GM18526 (cell line): Measurements from ENCODE around the gene DAPK1.

Experiments used
- POLR2A ChIP-seq: IDR thresholded peaks from 3 replicates; pipeline ENCODE4 v1.6.1; 2011; ENCODE audit not compliant: insufficient read length; ENCODE audit errors: extremely low read depth

Gene DAPK1

DNA sequence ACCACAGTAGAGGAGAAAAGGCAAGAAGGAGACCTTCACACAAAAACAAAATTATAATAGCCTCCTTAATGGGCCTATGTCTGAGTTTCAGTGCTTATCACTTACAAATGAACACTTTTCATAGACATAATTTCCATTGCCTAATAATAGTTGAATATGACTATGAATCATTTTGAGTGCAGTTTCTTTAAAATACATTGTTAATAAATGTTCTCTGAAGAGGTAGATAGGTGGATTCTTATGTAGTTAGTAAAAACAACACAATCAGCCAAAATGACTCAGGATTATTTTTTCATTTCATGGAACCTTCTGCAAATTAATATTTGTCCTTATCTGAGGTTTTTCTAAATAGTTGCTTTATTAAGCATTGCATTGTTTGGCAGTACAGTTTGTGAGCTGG, 45.6 kb downstream of the DAPK1 start:
- no peak for TF ChIP-seq POLR2A

DNA sequence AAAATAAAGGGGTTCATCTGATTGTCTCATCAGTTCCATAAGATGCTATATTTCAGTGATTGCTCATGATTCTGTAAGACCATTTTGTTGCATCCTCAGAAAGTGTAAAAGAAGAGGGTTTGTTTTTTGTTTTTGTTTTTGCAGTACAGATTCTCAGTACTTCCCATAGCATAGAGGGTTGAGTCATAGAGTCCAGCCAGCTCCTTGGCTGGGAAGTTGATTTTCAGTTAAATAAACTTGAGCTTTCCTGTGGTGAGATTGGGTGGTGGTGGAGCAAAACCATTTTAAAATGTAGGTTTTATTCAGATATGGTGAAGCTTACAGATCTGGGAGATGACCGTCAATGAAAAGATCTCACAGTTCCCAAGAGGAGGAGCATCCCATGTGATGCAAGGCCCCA, 48.2 kb downstream of the DAPK1 start:
- no peak for TF ChIP-seq POLR2A

DNA sequence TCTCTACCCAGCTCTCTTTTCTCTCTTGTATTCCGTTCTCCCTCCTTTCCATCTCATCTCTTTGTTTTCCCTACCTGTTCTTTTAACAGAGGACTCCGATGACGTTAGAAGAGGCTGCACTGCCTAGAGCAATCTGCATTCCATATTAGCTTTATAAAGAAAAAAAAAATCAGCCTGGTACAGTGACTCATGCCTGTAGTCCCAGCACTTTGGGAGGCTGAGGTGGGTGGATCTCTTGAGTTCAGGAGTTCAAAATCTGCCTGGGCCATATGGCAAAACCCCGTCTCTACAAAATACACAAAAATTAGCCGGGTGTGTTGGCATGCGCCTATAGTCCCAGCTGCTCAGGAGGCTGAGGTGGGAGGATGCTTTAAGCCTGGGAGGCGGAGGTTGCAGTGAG, 49.0 kb downstream of the DAPK1 start:
- TF ChIP-seq POLR2A, result no peak

DNA sequence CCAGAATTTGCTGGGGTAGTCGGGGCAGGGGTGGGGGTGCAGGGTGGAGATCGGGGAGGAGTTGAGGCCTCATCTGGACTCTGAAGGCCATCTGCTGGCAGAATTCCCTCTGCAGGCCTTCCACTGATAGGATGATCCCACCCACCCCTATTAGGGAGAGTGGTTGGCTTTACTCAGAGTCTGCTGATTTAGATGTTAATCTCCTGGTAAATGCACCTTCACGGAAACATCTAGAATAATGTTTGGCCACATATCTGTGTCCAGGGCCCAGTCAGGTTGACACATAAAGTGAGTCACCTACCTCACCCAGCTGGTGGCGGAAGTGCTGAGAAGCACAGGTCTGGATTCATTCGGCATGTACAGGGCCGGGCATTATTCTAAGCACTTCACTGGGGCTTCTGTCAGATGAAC, 50.0 kb downstream of the DAPK1 start:
- no peak for TF ChIP-seq POLR2A

- no peak for TF ChIP-seq POLR2A
Measured at GRCh38 chr9:87548159-87548558, 50.5 kb downstream of the DAPK1 start.

DNA sequence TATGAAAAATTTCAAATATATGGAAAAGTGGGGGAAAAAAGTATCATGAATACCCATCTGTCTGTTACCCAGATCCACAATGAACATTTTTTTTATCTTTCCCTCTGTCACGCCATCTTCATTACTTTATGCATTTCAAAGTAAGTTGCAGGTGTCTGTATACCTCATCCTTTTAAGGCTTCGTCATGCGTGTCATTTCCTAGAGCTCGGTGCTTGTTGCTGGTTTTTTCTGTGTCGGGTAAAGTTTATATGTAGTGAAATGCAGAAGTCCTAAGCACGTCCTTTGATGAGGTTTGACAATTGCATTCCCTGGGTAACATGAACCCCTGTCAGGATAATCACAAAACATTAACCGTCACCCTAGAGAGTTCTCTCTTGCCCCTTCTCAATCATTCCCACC, 52.1 kb downstream of the DAPK1 start:
- TF ChIP-seq POLR2A, result no peak

- TF ChIP-seq POLR2A, result no peak
Measured at GRCh38 chr9:87550253-87550954, 52.7 kb downstream of the DAPK1 start.

- no peak for TF ChIP-seq POLR2A
Measured at GRCh38 chr9:87551772-87552217, 54.1 kb downstream of the DAPK1 start.

DNA sequence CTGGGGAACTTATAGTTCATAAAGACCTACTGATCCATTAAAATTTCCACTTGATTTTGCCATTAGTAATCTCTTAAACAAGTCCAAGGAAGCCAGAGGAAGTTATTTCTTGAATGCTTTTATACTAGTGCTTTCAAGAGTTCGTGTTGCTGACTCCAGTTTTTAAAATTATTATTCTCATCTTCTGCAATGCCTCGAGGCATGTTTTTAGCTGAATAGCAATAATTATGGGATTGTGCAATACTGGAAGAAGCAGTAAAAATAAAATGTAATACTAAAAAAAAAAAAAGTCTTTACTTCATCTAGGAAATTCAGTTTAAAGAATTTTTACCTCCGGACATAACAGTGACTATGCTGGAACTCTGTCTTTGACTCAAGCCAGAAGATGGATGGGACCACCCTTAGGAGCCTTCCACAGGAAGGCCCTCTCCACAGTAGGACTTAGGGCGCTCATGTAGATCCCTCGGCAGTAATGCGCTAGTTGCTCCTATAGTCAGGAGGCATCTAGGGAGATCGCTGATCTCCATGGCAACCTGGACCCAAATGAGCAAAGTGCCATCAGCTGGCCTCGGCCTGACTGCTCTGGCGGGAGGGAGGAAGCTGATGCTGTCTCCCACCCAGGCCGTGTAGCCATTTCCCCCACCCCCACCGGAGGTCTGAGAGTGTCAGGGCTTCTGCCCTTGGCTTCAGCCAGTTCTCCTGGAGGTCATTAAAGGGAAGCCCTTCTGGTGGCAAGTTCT, 56.7 kb downstream of the DAPK1 start:
- TF ChIP-seq POLR2A, result no peak

GRCh38 chr9:87554976-87555375, 57.3 kb downstream of the DAPK1 start:
- no peak for TF ChIP-seq POLR2A

- TF ChIP-seq POLR2A, result no peak
Measured at GRCh38 chr9:87556039-87556438, 58.4 kb downstream of the DAPK1 start.

DNA sequence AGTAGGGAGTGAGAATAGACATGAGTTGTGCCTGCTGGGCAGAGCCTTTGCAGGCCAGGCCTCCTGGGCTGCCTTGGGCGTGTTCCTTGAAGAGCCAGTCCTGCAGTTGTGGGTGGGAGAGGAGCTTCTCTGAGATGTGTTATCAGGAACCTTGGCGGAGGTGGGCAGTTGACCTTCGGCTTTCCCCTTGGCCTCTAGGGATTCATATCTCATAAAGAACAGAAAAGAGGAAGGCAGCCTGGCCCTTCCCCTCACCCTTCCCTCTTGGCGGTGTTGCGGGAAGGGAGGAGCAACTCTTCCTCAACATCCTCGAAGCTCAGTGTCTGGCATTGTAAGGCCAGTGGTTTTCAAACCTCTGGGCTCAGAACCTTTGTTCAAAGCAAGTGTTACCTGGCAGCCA, 59.2 kb downstream of the DAPK1 start:
- TF ChIP-seq POLR2A, result no peak

GRCh38 chr9:87557996-87558395, 60.3 kb downstream of the DAPK1 start:
- TF ChIP-seq POLR2A, result no peak

DNA sequence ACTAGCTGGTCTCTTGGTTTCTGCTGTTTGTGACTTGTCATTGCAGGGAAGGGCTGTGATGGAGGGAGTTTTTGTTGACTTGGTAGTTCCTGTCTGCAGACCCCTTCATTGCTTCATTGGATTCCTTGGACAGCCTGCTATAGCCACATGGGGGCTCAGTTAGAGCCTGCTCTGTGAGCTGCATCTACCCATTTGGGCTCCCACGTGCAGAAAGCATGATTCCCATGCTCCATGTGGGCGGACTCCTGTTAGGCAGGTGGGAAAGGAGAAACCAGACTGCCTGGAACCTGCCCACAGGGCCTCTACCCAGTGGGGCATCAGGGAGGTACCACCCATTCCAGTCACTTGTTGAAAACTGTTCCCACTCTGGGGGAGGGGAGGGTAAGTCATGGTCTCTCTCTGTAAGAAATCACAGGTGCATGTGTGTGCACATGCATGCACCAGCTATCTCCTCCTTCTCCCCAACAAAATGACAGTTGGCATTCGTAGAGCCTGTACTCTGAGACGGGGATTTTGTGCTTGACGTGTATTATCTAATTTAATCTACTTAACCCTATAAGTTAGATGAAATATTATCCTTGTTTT, 61.0 kb downstream of the DAPK1 start:
- TF ChIP-seq POLR2A, result no peak

DNA sequence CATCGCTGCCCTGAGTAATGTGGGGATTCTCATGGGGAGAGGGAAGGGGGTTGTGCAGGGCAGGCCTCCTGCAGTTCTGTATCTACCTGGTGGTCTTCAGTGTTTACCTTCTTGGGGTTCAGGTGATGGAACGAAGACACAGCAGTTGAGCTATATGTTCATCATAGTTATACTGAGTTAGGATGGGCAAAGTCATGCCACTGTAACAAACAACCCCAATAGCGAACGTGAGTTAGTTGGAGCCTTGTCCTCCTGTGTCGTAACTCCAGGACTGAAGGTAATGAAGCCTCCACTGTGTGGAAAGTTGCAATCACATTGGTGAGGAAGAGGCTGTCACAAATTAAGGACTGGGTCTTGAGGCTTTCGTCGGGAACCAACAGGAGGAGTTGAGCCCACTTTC, 64.4 kb downstream of the DAPK1 start:
- no peak for TF ChIP-seq POLR2A

GRCh38 chr9:87562530-87563170, 65.0 kb downstream of the DAPK1 start:
- TF ChIP-seq POLR2A, result no peak

DNA sequence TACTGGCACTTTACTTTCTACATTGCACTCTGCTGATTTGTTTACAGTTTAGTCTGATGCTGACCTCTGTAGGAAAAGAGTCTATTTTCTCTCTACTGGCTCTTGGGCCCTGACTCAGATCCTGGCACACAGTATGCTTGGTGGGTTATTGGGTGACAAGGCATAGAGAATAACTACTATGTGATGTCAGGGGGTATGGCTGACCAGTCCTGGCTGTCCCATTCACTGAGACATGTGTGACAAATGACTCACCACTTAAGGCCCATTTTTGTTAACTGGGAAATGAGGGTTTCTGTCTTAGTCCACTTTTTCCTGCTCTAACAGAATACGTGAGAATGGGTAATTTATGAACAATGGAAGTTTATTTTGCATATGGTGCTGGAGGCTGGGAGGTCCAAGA, 66.4 kb downstream of the DAPK1 start:
- no peak for TF ChIP-seq POLR2A
